Peyer's patch (tissue), 4 donors: ENCODE data around the gene COL5A2. TPM values are rescaled to one million over a fixed set of nuclear protein-coding genes. Genes with fewer than 3 reads are reported as not detected.

Source experiments
- DNase-seq, 3 donors: peaks; one replicate each; pipeline ENCODE4 v3.0.0-alpha.2; 2017 to 2019
- H3K27ac ChIP-seq, 4 donors: fragments of 200-600 bp; sonication (generic); one replicate each; pipeline ENCODE4 v1.5.1; 2016 to 2019
- H3K27me3 ChIP-seq, 2 donors: fragments of 200-600 bp; sonication (generic); one replicate each; pipeline ENCODE4 v1.5.1; 2019
- H3K36me3 ChIP-seq, 3 donors: fragments of 200-600 bp; sonication (generic); one replicate each; pipeline ENCODE4 v1.5.1; 2016 to 2019
- H3K4me1 ChIP-seq, 4 donors: fragments of 200-600 bp; sonication (generic); one replicate each; pipeline ENCODE4 v1.5.1; 2016 to 2019
- H3K4me3 ChIP-seq, 4 donors: fragments of 200-600 bp; sonication (generic); 1 replicate in 3 of 4; 2 replicates in 1 of 4; pipeline ENCODE4 v1.5.1; 2016 to 2019; ENCODE audit warnings: mild to moderate bottlenecking in 1 of 4
- H3K9me3 ChIP-seq, 4 donors: fragments of 200-600 bp; sonication (generic); one replicate each; pipeline ENCODE4 v1.5.1; 2016 to 2019; ENCODE audit warnings: mild to moderate bottlenecking in 1 of 4
- CTCF ChIP-seq, 6 experiments: fragments of 450-650 bp in 4 of 6; fragments of 200-600 bp in 2 of 6; sonication (generic) in 1 of 6; IDR thresholded peaks; one replicate each; pipeline ENCODE4 v1.5.1; 2017 to 2019; ENCODE audit warnings: antibody characterized with exemption in 6 of 6, mild to moderate bottlenecking in 3 of 6, moderate library complexity in 1 of 6
- POLR2A ChIP-seq, 2 donors: fragments of 450-650 bp; IDR thresholded peaks; one replicate each; pipeline ENCODE4 v1.5.1; 2017; ENCODE audit warnings: antibody characterized with exemption in 2 of 2, mild to moderate bottlenecking in 2 of 2, moderate library complexity in 2 of 2
- total RNA-seq, 4 donors: library from RNA; depleted of rRNA; stranded (reverse); fragments of >200 nt; gene quantifications; one replicate each; pipeline ENCODE4 v1.1.0, GENCODE V29; 2016

COL5A2 gene
- total RNA-seq, 4 donors from 2014 or later, result 10.2 to 53.6 (median 12.2) TPM

DNA sequence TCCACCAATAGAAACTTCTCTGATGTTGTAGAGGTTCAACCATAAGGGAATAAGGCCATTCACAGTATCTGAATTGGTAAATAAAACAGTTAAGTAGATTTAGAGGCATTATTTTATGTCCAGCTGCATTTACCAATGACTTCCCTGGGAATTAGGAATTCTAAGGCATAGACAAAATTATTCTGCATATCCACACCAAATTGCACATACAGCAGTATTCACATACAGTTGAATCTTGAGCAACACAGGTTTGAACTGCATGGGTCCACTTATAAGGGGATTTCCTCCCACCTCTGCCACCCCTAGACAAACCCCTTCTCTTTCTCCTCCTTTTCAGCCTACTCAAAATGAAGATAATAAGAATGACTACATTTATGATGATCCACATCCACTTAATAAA, 54.4 kb downstream of the COL5A2 start:
- Histone ChIP-seq H3K27ac (no peak overlapping the region), H3K9me3 (no peaks in the 10 kb centered on the region), H3K36me3 (no peaks in the 10 kb centered on the region), H3K4me3 (no peak overlapping the region), H3K4me1 (no peaks in the 10 kb centered on the region), H3K27me3 (no peaks in the 10 kb centered on the region)
- no peak for TF ChIP-seq POLR2A (IDR thresholded peaks at IDR 0.05)
- no peak for TF ChIP-seq CTCF (IDR thresholded peaks at IDR 0.05)
- DNase-seq, result no peak

DNA sequence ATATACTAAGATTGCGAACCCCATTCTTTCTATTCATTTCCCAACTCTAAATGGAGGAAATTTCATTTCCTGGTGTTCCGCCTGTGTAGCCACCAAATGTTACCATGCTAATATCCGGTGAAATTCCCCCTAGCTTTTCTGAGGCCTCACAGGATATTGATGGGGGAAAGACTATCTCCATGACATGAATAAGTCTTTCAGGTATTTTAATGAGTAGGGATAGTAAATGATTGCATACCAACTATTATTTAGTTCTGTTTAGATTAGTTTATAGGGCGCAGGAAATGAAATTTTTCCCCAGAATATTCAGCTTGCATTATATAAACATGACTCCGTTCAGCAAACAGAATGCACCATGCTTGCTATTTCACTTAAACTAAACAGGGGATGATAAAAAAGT, 55.4 kb downstream of the COL5A2 start:
- no peaks in the 10 kb centered on the region for H3K4me1 ChIP-seq
- DNase-seq, result no peak
- H3K4me3 ChIP-seq, result no peak overlapping the region
- no peaks in the 10 kb centered on the region for H3K9me3 ChIP-seq
- no peaks in the 10 kb centered on the region for H3K27me3 ChIP-seq
- H3K36me3 ChIP-seq, result no peaks in the 10 kb centered on the region
- TF ChIP-seq POLR2A (IDR thresholded peaks at IDR 0.05) (no peak), CTCF (IDR thresholded peaks at IDR 0.05) (no peak)
- H3K27ac ChIP-seq, result no peak overlapping the region

- H3K27ac ChIP-seq, result no peak overlapping the region
- no peaks in the 10 kb centered on the region for H3K27me3 ChIP-seq
- TF ChIP-seq POLR2A (IDR thresholded peaks at IDR 0.05), result no peak
- no peak for TF ChIP-seq CTCF (IDR thresholded peaks at IDR 0.05)
- H3K4me3 ChIP-seq, result no peak overlapping the region
- H3K36me3 ChIP-seq, result no peaks in the 10 kb centered on the region
- DNase-seq, result no peak
- H3K4me1 ChIP-seq, result no peaks in the 10 kb centered on the region
- no peaks in the 10 kb centered on the region for H3K9me3 ChIP-seq
Observed at GRCh38 chr2:189118386-189118785, 61.2 kb downstream of the COL5A2 start.

DNA sequence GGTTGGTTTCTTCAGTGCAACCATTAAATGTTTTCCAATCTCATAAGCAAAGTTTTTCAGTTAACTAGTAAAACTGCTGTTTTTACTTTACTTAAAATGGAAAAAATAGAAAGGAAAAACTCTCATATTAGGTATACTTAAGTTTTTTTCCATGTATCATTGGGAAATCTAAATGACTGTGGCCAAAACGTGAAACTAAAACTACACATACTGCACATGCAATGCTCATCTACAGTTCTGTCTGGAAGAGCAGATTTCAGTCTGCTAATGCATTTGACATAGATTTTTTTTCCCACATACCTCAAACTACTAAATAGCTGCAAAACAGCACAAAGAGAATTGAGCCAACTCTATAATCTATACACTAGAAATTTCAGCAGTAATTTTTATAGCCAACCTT, 62.6 kb downstream of the COL5A2 start:
- no peak for DNase-seq
- Histone ChIP-seq H3K4me3 (no peak overlapping the region), H3K27me3 (no peaks in the 10 kb centered on the region), H3K9me3 (no peaks in the 10 kb centered on the region), H3K4me1 (no peaks in the 10 kb centered on the region), H3K27ac (no peak overlapping the region), H3K36me3 (no peaks in the 10 kb centered on the region)
- TF ChIP-seq CTCF (IDR thresholded peaks at IDR 0.05) (no peak), POLR2A (IDR thresholded peaks at IDR 0.05) (no peak)

DNA sequence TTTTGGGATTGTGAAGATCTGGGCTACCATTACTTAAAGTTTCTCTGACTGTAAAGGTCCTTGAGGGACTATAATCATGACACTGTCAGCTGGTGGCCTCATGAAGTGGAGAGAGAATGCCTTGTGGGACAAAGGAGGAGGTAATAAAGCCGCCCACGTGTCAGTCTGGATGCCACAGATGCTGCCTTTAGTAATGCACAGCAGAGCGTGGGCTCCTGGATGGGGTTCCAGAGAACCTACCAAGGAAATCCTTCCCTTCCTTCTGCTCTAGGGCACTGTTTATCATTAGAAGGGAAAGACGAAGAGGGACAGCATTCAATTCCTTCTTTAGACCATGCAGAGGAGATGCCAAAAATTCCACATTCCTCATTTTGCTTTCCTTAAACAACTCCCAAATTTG, 63.5 kb downstream of the COL5A2 start:
- Histone ChIP-seq H3K36me3 (no peaks in the 10 kb centered on the region), H3K27ac (no peak overlapping the region), H3K9me3 (no peaks in the 10 kb centered on the region), H3K4me1 (no peaks in the 10 kb centered on the region), H3K27me3 (no peaks in the 10 kb centered on the region), H3K4me3 (no peak overlapping the region)
- DNase-seq, result no peak
- TF ChIP-seq POLR2A (IDR thresholded peaks at IDR 0.05), result no peak
- TF ChIP-seq CTCF (IDR thresholded peaks at IDR 0.05), result no peak

DNA sequence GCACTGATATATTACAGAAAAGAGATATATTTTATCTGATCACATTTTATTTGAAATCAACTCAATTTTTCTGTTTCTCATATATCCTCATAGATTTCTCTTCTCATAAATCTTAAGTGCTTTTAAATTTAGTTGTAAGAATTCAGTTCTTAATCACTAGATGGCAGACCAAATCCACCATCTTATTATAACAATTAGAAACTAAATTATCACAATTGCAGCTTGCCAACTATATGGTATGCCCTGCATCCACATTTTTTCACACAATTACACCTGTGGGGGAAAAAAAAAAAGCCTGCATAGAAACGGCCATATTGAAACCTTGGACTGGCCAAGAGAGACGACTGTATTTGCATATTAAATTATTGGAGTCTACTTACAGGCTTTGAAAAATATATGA, 64.4 kb downstream of the COL5A2 start:
- Histone ChIP-seq H3K36me3 (no peaks in the 10 kb centered on the region), H3K9me3 (no peaks in the 10 kb centered on the region), H3K4me1 (no peaks in the 10 kb centered on the region), H3K4me3 (no peak overlapping the region), H3K27ac (no peak overlapping the region), H3K27me3 (no peaks in the 10 kb centered on the region)
- no peak for DNase-seq
- TF ChIP-seq CTCF (IDR thresholded peaks at IDR 0.05), result no peak
